ENCODE results near the gene UROC1.

UROC1 gene

DNA sequence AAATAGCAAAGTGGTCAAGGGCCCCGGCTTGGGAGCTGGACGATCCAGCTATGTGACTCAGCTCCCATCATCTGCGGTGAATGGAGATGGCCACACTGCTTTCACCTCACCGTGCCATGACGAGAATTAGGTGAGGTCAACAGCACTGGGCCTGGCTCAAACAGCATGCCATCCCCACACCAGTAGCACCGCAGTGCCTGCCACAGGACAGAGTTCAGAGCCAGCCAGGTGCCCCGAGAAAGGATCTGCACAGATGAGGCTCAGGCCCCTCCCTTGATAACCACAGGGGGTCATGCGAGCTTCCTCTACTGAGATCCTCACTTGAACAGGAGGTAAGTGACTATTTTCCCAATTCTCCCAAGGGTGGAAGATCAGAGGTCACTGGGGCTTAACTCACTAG is 71.3 kb downstream of the UROC1 start:
- in situ Hi-C loops (cut with MboI; ENCODE audit: low sequenced_read_pairs): no loop called here

GRCh38 chr3:126445506-126445905 is 72.1 kb downstream of the UROC1 start:
- in situ Hi-C loops (cut with MboI; ENCODE audit: low sequenced_read_pairs): no loop called here

DNA sequence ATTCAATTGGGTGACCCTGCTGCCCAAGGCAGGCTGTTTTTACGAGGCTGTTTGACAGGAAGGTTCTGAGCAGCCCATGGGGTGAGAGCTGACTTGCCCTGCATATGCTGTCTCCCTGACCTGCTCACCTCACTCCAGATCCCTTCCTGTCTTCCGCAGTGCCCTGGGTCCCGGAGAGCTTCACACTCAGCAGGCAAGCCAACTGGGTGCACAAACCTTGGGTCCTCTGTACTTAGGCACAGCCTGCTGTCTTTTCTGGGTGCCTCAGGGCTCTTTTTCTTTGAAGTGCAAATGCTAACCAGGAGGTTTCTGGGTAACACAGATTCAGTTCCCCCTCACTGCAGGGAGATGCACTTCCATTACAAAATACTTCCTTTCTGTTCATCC is 74.7 kb downstream of the UROC1 start:
- in situ Hi-C loops (cut with MboI; ENCODE audit: low sequenced_read_pairs): no loop called here

- in situ Hi-C loops (cut with MboI; ENCODE audit: low sequenced_read_pairs): no loop called here
These were observed 75.3 kb downstream of the UROC1 start for GRCh38 chr3:126442094-126442855.

- in situ Hi-C loops (cut with MboI; ENCODE audit: low sequenced_read_pairs): no loop called here
These were observed 76.2 kb downstream of the UROC1 start for GRCh38 chr3:126441256-126441880.

DNA sequence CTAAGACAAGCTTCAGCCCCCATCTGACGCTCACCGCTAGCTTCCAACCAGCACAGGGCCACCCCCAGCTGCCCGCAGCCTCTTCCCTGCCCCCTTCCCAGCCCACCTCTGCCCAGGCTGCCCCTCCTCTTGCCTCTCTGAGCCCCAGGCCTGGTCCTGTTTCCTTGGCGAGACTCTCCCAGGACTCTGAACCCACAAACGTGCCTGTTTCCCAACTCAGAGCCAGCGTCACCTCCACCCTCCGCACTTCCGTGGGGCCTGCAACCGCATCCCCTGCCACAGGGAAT is 76.9 kb downstream of the UROC1 start:
- in situ Hi-C loops (cut with MboI; ENCODE audit: low sequenced_read_pairs): no loop called here

- in situ Hi-C loops (cut with MboI; ENCODE audit: low sequenced_read_pairs): no loop called here
These were observed 77.4 kb downstream of the UROC1 start for GRCh38 chr3:126439968-126440708.

- in situ Hi-C loops (cut with MboI; ENCODE audit: low sequenced_read_pairs): no loop called here
These were observed 78.1 kb downstream of the UROC1 start for GRCh38 chr3:126439346-126439967.

- in situ Hi-C loops (cut with MboI; ENCODE audit: low sequenced_read_pairs): no loop called here
These were observed 78.8 kb downstream of the UROC1 start for GRCh38 chr3:126438746-126439145.

DNA sequence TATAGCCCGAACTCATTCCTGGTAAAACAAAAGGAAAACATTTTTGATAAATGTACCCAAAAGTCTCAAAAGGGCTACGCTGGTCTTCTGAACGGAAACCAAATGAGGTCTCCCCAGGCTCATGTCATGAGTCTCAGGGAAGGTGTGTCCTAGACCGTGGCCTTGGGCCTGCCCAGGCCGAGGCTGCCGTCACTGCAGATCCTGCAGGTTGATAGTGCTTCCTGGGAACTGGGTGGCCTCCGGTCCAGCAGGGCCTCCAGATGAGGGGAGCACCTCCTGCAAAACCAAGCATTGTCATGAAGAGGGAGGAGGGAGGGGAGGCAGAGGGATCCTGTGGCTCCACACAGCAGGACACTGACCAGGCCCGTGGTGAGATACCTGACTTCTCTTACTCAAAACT is 79.4 kb downstream of the UROC1 start:
- in situ Hi-C loops (cut with MboI; ENCODE audit: low sequenced_read_pairs): no loop called here

- in situ Hi-C loops (cut with MboI; ENCODE audit: low sequenced_read_pairs): no loop called here
These were observed 80.5 kb downstream of the UROC1 start for GRCh38 chr3:126436826-126437717.

- in situ Hi-C loops (cut with MboI; ENCODE audit: low sequenced_read_pairs): no loop called here
These were observed 81.9 kb downstream of the UROC1 start for GRCh38 chr3:126435456-126436315.

DNA sequence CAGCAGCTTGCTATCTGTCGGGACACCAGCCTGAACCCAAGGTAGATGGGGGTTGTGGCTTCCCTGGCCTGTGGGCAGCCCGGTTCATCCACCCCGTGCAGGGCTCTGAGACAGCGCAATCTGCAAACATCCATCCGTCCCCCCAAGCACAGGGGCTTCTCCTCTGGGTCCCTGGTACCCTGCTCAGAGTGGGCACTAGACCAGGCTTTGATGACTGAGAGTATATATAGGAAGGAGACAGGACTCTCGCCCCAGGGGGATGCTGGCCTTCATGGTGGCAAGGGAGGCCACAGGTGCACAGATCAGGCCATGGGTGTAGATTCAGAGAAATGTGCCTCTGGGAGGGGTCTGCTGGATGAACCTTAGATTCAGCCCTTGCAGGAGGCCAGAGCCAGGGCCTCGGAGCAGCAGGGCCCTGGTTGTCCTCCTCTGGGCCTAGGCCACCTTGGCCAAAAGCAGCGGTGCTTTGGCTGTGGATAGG is 82.6 kb downstream of the UROC1 start:
- in situ Hi-C loops (cut with MboI; ENCODE audit: low sequenced_read_pairs): no loop called here

- in situ Hi-C loops (cut with MboI; ENCODE audit: low sequenced_read_pairs): no loop called here
These were observed 83.3 kb downstream of the UROC1 start for GRCh38 chr3:126434264-126434590.

DNA sequence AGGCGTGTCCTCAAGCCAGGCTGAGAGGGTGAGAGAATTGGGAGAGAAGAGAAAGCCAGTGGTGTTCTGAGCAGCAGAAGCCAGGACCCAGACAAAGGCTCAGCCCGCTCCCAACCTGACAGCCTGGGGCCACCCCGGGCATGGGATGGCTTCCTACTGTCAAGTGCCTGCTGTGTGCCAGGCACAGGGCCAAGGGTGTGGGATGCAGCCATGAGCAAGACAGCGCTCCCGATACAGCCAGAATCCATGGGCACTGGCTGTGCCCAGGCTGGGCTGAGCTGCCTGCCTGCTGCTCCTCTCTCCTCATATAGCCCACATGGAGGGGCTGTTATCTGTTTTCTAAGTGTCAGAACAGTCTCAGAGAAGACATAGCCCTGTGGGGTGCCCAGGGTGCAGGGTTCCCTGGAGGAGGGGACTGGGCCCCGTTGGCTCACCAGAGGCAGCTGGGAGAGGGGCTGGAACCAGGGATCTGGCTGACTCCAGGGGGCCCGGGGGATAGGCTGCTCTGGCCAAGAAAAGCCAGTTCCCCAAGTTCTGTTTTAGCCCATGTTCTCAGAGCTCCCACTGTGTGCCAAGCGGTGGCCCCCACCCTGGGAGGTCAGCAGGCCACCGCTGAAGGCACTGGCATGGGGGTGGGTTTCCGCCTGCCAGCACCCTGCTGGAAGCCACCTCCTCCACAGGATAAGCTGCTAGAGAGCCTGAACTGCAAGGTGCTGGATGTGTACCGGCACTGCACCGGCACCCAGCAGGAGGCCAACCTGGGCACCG is 83.9 kb downstream of the UROC1 start:
- in situ Hi-C loops (cut with MboI; ENCODE audit: low sequenced_read_pairs): no loop called here

DNA sequence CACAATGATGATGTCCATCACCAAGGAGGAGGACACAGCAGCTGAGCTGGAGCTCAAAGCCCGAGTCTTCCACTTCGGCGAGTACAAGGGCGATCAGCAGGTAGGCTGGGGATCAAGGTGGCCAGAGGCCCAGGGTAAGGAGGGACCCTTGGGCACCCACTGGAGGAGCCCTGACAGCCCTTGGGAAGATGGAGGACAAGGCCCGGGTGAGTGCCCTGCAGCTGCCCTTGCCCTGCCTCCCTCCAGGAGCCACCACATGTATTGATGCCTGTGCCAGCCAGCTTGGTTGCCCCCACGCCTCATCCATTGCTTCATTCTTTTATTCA is 84.5 kb downstream of the UROC1 start:
- in situ Hi-C loops (cut with MboI; ENCODE audit: low sequenced_read_pairs): no loop called here

GRCh38 chr3:126432361-126433104 is 85.0 kb downstream of the UROC1 start:
- in situ Hi-C loops (cut with MboI; ENCODE audit: low sequenced_read_pairs): no loop called here
